CD14-positive monocyte (primary cell): ENCODE data around the gene CARD11. TPM values are rescaled to one million over a fixed set of nuclear protein-coding genes. Genes with fewer than 3 reads are reported as not detected.

Experiments
- DNase-seq, 3 donors: peaks; one replicate each; pipeline ENCODE4 v3.0.0-alpha.2; 2011 to 2022
- H2AFZ ChIP-seq: 2 replicates; pipeline ENCODE4 v1.6.0; 2012; ENCODE audit warnings: mild to moderate bottlenecking, low read depth, low read length, inconsistent platforms; ENCODE audit not compliant: insufficient read depth, poor library complexity, severe bottlenecking
- H3K27ac ChIP-seq, 2 donors: 1 replicate in 1 of 2; 2 replicates in 1 of 2; pipeline ENCODE4 v1.5.1; 2012 to 2013; ENCODE audit warnings: low read length in 2 of 2, control low read depth in 1 of 2, inconsistent platforms in 1 of 2, low read depth in 1 of 2, mild to moderate bottlenecking in 1 of 2
- H3K27me3 ChIP-seq, 2 donors: one replicate each; pipeline versions ENCODE4 v1.6.0 to v1.6.1; 2011 to 2013; ENCODE audit warnings: low read length in 2 of 2; ENCODE audit not compliant: control insufficient read depth in 2 of 2, insufficient read depth in 2 of 2
- H3K36me3 ChIP-seq, 2 donors: replicated peaks in 1 of 2; 1 replicate in 1 of 2; 2 replicates in 1 of 2; pipeline versions ENCODE4 v1.5.1 to v1.6.1; 2012 to 2013; ENCODE audit warnings: low read length in 2 of 2, control low read depth in 1 of 2, inconsistent platforms in 1 of 2, mild to moderate bottlenecking in 1 of 2; ENCODE audit not compliant: insufficient read depth in 2 of 2, control insufficient read depth in 1 of 2
- H3K4me1 ChIP-seq, 2 donors: 1 replicate in 1 of 2; 2 replicates in 1 of 2; pipeline versions ENCODE4 v1.5.1 to v1.6.1; 2012 to 2013; ENCODE audit warnings: low read length in 2 of 2, control low read depth in 1 of 2, inconsistent platforms in 1 of 2, mild to moderate bottlenecking in 1 of 2, moderate library complexity in 1 of 2; ENCODE audit not compliant: insufficient read depth in 2 of 2, control insufficient read depth in 1 of 2
- H3K4me2 ChIP-seq: replicated peaks from 2 replicates; pipeline ENCODE3; 2012; ENCODE audit warnings: low read length, moderate library complexity, mild to moderate bottlenecking; ENCODE audit not compliant: poor library complexity, severe bottlenecking; ENCODE audit errors: extremely low read depth
- H3K4me3 ChIP-seq, 3 experiments: fragments of 200-600 bp in 1 of 3; sonication (generic) in 1 of 3; replicated peaks in 1 of 3; 1 replicate in 2 of 3; 2 replicates in 1 of 3; pipeline ENCODE4 v1.5.1; 2011 to 2013; ENCODE audit warnings: low read length in 3 of 3, mild to moderate bottlenecking in 3 of 3, control low read depth in 2 of 3, low read depth in 2 of 3, inconsistent platforms in 1 of 3, moderate library complexity in 1 of 3
- H3K79me2 ChIP-seq: 2 replicates; pipeline ENCODE4 v1.6.0; 2012; ENCODE audit warnings: mild to moderate bottlenecking, control low read depth, inconsistent platforms, low read length, moderate library complexity; ENCODE audit not compliant: insufficient read depth
- H3K9ac ChIP-seq: 2 replicates; pipeline ENCODE4 v1.6.0; 2017; ENCODE audit warnings: low read length, mild to moderate bottlenecking; ENCODE audit not compliant: insufficient read depth, poor library complexity, severe bottlenecking
- H3K9me3 ChIP-seq, 2 donors: replicated peaks in 1 of 2; 1 replicate in 1 of 2; 2 replicates in 1 of 2; pipeline versions ENCODE4 v1.5.1 to v1.6.1; 2012 to 2013; ENCODE audit warnings: low read length in 2 of 2, control low read depth in 1 of 2; ENCODE audit not compliant: control insufficient read depth in 1 of 2, insufficient read depth in 1 of 2
- H4K20me1 ChIP-seq: 2 replicates; pipeline ENCODE4 v1.6.0; 2012; ENCODE audit warnings: mild to moderate bottlenecking, low read length, control low read depth, moderate library complexity; ENCODE audit not compliant: insufficient read depth
- H3K27ac Mint-ChIP-seq, 7 donors: one replicate each; pipeline ENCODE4 v1.8.0; 2020; ENCODE audit warnings: mild to moderate bottlenecking in 7 of 7, mixed read lengths in 7 of 7, moderate library complexity in 6 of 7, inconsistent platforms in 2 of 7
- H3K27me3 Mint-ChIP-seq, 3 donors: one replicate each; pipeline ENCODE4 v1.8.0; 2021 to 2022; ENCODE audit warnings: low read depth in 3 of 3, mild to moderate bottlenecking in 3 of 3, mixed read lengths in 3 of 3, moderate library complexity in 3 of 3, inconsistent platforms in 1 of 3
- H3K36me3 Mint-ChIP-seq, 2 donors: one replicate each; pipeline ENCODE4 v1.8.0; 2020; ENCODE audit warnings: mixed read lengths in 2 of 2, inconsistent platforms in 1 of 2, mild to moderate bottlenecking in 1 of 2
- H3K4me1 Mint-ChIP-seq: one replicate; pipeline ENCODE4 v1.8.0; 2020; ENCODE audit warnings: mild to moderate bottlenecking, mixed read lengths
- H3K4me3 Mint-ChIP-seq, 2 donors: one replicate each; pipeline ENCODE4 v1.8.0; 2020; ENCODE audit warnings: mild to moderate bottlenecking in 2 of 2, mixed read lengths in 2 of 2, moderate library complexity in 1 of 2
- H3K9me3 Mint-ChIP-seq, 7 donors: one replicate each; pipeline ENCODE4 v1.8.0; 2020 to 2022; ENCODE audit warnings: mixed read lengths in 7 of 7, mild to moderate bottlenecking in 6 of 7, moderate library complexity in 6 of 7, inconsistent platforms in 2 of 7
- WGBS: methylation state at CpG from one replicate; pipeline ENCODE4 v1.1.5; 2013; ENCODE audit warnings: missing lambda C conversion rate; ENCODE audit not compliant: insufficient coverage; 5-methylcytosine and 5-hydroxymethylcytosine counted together
- intact Hi-C, 2 donors: fragments of 100-400 bp; cut with micrococcal nuclease; formaldehyde crosslinking; loops; one replicate each; pipeline versions ENCODE4 v1.15.0 to v1.15.1; 2023
- polyA plus RNA-seq, 3 donors: library from polyadenylated mRNA; depleted of rRNA in 1 of 3; unstranded in 2 of 3; stranded (reverse) in 1 of 3; fragments of 300-500 nt in 2 of 3; fragments of >200 nt in 1 of 3; fragmentation: Illumina TruSeq in 2 of 3; gene quantifications; 1 replicate in 2 of 3; 2 replicates in 1 of 3; pipeline ENCODE4 v1.2.3, GENCODE V29; 2012 to 2021
- TF ChIP-seq, protein P1 (sequence below): fragments of 200-600 bp; IDR thresholded peaks from one replicate; pipeline ENCODE4 v1.8.0; 2022; ENCODE audit warnings: antibody characterized with exemption, mild to moderate bottlenecking

The CARD11 gene
- polyA plus RNA-seq, 3 donors: 0.04 to 0.17 TPM; not detected in 1

DNA sequence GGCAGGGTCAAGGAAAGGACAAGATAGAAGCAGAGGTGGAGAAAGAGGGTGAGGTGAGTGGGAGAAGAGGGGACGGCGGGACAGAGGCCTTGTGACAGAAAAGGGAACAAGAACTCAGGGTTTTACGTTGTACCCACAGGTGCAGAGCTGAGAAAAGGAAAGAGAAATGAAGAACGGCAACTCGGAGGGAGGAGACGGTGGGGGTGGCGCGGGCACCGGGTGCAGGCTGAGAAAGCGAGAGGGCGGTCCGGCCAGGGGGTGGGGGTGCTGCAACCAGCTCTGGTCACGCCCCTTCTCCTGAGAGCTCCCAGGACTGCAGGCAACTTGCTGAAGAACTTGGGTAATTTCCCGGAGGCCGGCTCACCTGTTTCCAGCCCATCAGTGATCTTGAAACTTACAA lies 65.3 kb downstream of the CARD11 start:
- intact Hi-C loops: no loop called here

GRCh38 chr7:2975821-2976371 lies 67.8 kb downstream of the CARD11 start:
- H3K4me3 Mint-ChIP-seq: no peak overlapping the region
- H3K9ac ChIP-seq: no peak overlapping the region
- H3K4me1 ChIP-seq: peaks cover 24 to 26% of the 10 kb centered on the region in 2 donors
- H3K4me2 ChIP-seq: no peak overlapping the region
- WGBS: 100% methylated on average over 2 of the region's 11 CpGs
- H3K27me3 ChIP-seq: peaks cover 15 to 28% of the 10 kb centered on the region in 2 donors
- no peaks in the 10 kb centered on the region for H3K79me2 ChIP-seq
- H3K4me3 ChIP-seq: no peak overlapping the region
- intact Hi-C loops: no loop called here
- no peak overlapping the region for H3K27ac ChIP-seq
- H2AFZ ChIP-seq: no peak overlapping the region
- H3K27me3 Mint-ChIP-seq: peaks cover 38 to 43% (median 40%) of the 10 kb centered on the region in 3 donors
- no peak overlapping the region for H3K27ac Mint-ChIP-seq
- H4K20me1 ChIP-seq: no peaks in the 10 kb centered on the region
- peaks cover 0 to 8% (median 0%) of the 10 kb centered on the region in 7 donors for H3K9me3 Mint-ChIP-seq
- peaks cover 0 to 8% of the 10 kb centered on the region in 2 donors for H3K36me3 Mint-ChIP-seq
- no peaks in the 10 kb centered on the region for H3K36me3 ChIP-seq
- DNase-seq: no peak
- TF ChIP-seq, protein P1, sequence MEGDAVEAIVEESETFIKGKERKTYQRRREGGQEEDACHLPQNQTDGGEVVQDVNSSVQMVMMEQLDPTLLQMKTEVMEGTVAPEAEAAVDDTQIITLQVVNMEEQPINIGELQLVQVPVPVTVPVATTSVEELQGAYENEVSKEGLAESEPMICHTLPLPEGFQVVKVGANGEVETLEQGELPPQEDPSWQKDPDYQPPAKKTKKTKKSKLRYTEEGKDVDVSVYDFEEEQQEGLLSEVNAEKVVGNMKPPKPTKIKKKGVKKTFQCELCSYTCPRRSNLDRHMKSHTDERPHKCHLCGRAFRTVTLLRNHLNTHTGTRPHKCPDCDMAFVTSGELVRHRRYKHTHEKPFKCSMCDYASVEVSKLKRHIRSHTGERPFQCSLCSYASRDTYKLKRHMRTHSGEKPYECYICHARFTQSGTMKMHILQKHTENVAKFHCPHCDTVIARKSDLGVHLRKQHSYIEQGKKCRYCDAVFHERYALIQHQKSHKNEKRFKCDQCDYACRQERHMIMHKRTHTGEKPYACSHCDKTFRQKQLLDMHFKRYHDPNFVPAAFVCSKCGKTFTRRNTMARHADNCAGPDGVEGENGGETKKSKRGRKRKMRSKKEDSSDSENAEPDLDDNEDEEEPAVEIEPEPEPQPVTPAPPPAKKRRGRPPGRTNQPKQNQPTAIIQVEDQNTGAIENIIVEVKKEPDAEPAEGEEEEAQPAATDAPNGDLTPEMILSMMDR: no peak
- H3K9me3 ChIP-seq: peaks cover 0 to 5% of the 10 kb centered on the region in 2 donors
- peaks cover 26% of the 10 kb centered on the region for H3K4me1 Mint-ChIP-seq

More for the DNA sequence above, 65.3 kb downstream of the CARD11 start:
- H3K27me3 Mint-ChIP-seq: peaks cover 48 to 51% (median 49%) of the 10 kb centered on the region in 3 donors
- DNase-seq: peak in 1 of 3 donors; percentile 16
- no peaks in the 10 kb centered on the region for H3K79me2 ChIP-seq
- H3K4me1 Mint-ChIP-seq: peaks cover 34% of the 10 kb centered on the region
- H3K4me1 ChIP-seq: peaks cover 26% of the 10 kb centered on the region in 2 donors
- H2AFZ ChIP-seq: no peak overlapping the region
- TF ChIP-seq, protein P1: no peak
- peaks cover 0 to 10% (median 2%) of the 10 kb centered on the region in 7 donors for H3K9me3 Mint-ChIP-seq
- H3K27me3 ChIP-seq: peaks cover 15 to 29% of the 10 kb centered on the region in 2 donors
- H3K27ac Mint-ChIP-seq: peak overlapping the region in 3 of 7 donors; percentile 4 to 57 (median 46)
- peaks cover 4 to 5% of the 10 kb centered on the region in 2 donors for H3K9me3 ChIP-seq
- H3K4me3 ChIP-seq: peak overlapping the region in 1 of 3 experiments; percentile 36
- no peak overlapping the region for H3K9ac ChIP-seq
- 2% methylated on average over 15 of the region's 15 CpGs for WGBS
- peak overlapping the region; percentile 64 to 91 for H3K4me3 Mint-ChIP-seq
- peak overlapping the region; percentile 38 for H3K4me2 ChIP-seq
- no peaks in the 10 kb centered on the region for H4K20me1 ChIP-seq
- peaks cover 0 to 8% of the 10 kb centered on the region in 2 donors for H3K36me3 Mint-ChIP-seq
- no peak overlapping the region for H3K27ac ChIP-seq
- H3K36me3 ChIP-seq: no peaks in the 10 kb centered on the region
